Renal pelvis (tissue), 12 donors: ENCODE results near the gene KCNA1. TPM values are rescaled to one million over a fixed set of nuclear protein-coding genes. Genes with fewer than 3 reads are reported as not detected.
"Not testable (repeated sequence)": the region's sequence is repeated elsewhere in the genome, so short reads cannot be mapped to it uniquely, and the experiment has no call there.

Experiments used
- DNase-seq: peaks from one replicate; pipeline ENCODE4 v3.0.0-alpha.2; 2013
- long read RNA-seq, 16 experiments: transcript quantifications; one replicate each; lab custom pipeline, GENCODE V29; 2026
- polyA plus RNA-seq, 3 donors: library from polyadenylated mRNA; unstranded; fragments of 120-200 nt; gene quantifications; one replicate each; pipeline ENCODE4 v1.2.1, GENCODE V29; 2013; ENCODE audit not compliant: insufficient read length in 3 of 3

Gene KCNA1
- under 1 TPM; 0.14 to 0.31 (median 0.16) TPM for polyA plus RNA-seq
- long read RNA-seq, donor 1: 0 reads
- long read RNA-seq, donor 2: 0 reads
- long read RNA-seq, donor 3: 0 reads
- long read RNA-seq, donor 4: 0 reads
- long read RNA-seq, donor 5: 0 reads
- long read RNA-seq, donor 6: 0 reads
- long read RNA-seq, donor 7: 0 reads
- long read RNA-seq, donor 8: 0 reads
- long read RNA-seq, donor 9: 0 reads
- long read RNA-seq, donor 10: 0 reads
- long read RNA-seq, donor 11: 0 reads
- long read RNA-seq, donor 12: 0 reads
- long read RNA-seq, donor 13: 0 reads
- long read RNA-seq, donor 14: 0 reads
- long read RNA-seq, donor 15: 0 reads
- long read RNA-seq, donor 16: 0 reads

GRCh38 chr12:4909734-4910501 is at the start of gene KCNA1:
TSS of gene KCNA1 (plus strand) at chr12:4909905. CDS start at chr12:4911379, 1,474 bp downstream.
- DNase-seq: peak; percentile 15

DNA sequence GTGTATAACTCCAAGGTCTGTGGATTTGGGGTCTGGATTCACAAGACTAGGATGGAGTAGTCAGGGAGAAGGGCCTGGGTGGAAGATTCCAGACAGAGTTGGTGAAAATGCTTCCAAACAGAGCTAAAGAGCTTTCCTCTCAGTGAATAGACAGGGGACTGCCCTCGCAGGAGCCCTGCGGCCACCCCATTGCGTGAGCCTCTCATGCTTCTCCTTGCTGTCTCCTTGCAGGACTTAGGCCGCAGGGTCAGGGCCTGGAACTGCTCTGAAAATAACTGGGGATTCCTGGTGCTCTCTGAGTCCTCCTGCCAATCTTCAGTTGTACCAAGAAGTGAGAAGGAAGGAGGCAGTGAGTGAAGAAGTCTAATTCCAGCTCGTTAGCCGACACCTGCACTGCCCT is 49.0 kb upstream of the KCNA1 start:
- DNase-seq: no peak

GRCh38 chr12:4862809-4863208 is 46.9 kb upstream of the KCNA1 start:
- DNase-seq: no peak

DNA sequence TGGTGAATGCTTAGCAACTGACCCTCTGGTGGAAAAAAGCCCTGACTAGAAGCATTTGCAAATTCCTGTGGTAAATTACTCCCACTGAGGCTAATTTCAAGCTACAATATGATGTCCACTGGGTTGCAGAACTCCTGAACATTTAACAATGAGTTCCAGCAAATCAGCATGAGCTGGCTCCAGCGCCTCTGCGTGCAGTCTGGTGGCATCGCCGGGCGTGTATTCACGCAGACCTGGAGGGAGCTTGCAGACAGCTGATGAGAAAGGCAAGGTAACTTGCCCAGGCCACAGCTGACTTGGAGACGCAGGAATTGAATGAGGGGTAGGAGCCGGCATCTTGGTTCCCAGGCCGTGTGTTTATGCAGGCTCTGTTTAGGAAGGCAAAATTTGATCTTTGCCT is 45.1 kb upstream of the KCNA1 start:
- DNase-seq: no peak

DNA sequence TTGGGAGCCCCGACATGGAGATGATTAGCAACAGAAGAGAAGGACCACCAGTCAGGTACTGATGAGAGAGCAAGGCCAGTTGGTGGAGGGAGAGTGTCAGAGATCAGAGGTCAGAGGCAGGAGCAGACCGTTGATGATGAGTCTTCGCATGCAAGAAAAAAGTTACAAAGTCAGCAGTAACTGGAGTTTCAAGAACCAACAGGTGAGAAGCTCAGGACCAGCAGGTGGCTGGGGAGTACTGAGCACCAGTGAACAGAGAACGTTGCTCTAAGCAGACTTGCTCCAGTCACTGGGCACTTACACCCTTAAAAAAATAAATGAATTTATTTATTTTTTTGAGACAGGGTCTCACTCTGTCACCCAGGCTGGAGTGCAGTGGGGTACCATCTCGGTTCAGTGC is 44.5 kb upstream of the KCNA1 start:
- no peak for DNase-seq

DNA sequence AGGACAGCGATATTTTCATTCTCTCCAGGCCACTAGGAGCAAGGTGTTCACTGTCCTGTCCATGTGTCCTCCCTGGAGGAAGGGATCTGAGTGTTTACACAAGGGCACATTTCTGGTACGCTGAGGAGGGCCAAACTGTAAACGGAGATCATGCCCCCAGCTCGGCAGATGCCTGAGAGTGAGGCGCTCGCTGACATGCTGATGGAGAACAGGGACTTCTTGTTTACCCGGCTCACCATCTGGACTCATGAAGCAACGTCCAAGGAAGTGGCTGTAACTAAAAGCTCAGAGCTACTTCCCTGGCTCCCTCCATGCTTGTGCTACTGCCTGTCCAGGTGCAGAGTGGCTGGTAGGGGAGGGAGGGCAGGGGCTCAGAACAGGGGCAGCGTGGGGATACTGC is 43.4 kb upstream of the KCNA1 start:
- no peak for DNase-seq

DNA sequence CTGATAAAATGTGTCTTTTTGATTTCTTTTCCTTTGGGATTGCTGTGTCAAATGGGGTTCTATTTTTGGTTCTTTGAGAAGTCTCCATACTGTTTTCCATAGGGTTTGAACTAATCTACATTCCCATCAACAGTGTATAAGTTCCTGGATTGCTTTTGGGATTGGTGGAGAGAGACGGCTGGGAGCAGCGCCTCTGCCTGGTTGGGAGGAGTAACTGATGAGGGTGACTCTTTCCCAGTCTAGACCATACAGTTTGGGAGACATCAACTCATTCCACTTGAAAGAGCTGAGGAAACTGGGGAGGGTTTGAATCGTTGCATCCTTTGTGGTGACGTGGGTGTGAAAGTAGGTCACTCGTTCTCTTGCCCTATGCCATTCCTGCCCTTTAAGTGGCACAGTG is 42.3 kb upstream of the KCNA1 start:
- no peak for DNase-seq

DNA sequence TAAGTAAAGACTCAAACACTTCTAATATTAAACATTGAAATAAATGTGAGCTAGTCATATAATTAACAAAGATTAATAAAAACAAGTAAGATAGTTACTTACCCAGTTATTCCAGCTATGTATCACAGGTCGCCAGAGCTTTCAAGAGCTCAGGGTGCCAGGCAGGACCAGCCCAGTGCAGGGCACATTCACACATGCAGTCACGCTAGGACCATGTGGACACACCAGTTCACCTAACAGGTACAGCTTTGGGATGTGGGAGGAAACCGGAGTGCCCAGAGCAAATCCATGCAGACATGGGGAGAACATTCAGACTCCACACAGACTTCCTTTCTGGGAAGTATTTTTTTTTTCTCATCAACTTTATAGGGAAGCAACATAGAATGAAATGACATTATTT is 39.3 kb upstream of the KCNA1 start:
- DNase-seq: no peak

GRCh38 chr12:4871514-4871913 is 38.2 kb upstream of the KCNA1 start:
- DNase-seq: no peak

GRCh38 chr12:4873947-4874346 is 35.8 kb upstream of the KCNA1 start:
- DNase-seq: no peak

DNA sequence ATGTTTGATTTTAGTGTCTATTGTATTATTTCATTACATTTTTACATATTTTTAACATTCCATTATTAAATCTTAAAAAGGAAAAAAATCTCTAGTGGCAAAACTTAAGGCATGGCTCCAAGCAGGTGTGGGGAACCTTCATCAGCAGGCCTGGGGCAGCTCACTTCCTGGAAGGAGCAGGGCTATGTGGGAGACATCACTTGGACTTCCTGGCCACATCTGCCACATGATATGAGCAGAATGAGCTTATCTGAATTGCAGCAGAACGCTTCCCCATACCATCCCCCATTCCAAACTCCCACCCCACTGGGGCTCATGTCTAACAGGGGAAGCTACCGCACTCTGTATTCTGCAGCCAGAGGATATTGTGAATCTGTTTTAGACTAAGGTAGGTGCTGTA is 35.0 kb upstream of the KCNA1 start:
- DNase-seq: no peak

DNA sequence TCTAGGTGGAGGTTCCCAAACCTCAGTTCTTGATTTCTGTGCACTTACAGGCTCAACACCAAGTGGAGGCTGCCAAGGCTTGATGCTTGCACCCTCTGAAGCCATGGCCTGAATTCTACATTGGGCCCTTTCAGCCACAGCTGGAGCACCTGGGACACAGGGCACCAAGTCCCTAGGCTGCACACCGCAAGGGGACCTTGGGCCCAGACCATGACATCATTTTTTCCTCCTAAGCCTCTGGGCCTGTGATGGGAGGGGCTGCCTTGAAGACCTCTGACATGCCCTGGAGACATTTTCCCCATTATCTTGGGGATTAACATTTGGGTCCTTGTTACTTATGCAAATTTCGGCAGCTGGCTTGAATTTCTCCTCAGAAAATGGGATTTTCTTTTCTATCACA is 30.2 kb upstream of the KCNA1 start:
- DNase-seq: not testable (repeated sequence)

DNA sequence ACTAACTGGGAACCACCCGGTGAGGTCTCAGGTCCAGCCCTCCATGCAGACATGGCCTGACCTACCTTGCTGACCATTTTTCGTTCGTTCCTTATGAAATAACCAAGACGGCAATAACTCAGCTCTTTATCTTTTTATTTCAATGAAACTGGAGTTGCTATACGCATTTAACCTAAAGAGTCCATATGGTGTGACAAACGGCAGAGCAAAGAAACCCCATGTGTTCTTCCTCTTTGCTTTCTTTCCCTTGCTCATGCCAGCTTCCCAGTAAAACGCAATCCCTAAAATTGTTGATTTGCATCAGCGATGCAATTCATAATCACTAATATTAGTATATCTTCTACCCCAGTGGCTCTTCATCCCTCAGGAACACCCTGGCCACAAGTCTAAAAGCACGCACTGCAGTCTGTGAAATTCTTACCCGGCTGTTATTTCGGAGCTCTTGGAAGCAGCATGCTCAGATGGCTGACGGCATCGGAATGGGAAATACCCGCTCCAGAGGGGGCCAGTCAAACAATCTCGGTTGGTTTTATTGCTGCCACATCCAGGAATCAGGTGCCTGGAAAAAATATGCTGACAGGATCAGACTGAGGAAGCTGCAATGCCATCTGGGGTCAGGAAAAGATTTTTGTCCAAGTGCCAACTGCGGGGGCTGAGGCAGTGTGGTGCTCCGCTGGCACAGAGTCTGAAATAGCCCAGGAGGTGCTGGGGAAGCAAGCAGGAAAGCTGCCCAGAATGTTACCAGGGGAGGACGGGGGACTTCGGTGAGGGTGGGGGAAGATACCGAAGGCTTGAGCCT is 28.2 kb upstream of the KCNA1 start:
- no peak for DNase-seq

DNA sequence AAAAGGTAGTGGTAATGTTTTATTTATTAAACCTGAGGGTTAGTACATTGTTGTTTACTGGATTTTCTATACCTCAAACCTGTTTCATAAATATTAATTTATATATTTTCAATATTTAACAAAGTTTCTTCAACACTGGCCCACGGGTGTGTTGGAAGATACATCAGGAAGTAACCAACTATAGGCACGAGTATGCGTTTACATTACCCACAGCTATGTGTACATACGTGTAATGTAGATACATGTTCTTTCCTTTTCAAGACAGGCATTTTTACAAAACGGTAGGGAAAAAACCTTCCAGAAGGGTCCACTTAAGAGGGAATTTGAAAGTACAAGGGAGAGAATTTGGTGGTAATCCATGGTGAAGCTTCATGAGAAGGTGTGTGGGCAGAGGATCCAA is 17.8 kb upstream of the KCNA1 start:
- no peak for DNase-seq

DNA sequence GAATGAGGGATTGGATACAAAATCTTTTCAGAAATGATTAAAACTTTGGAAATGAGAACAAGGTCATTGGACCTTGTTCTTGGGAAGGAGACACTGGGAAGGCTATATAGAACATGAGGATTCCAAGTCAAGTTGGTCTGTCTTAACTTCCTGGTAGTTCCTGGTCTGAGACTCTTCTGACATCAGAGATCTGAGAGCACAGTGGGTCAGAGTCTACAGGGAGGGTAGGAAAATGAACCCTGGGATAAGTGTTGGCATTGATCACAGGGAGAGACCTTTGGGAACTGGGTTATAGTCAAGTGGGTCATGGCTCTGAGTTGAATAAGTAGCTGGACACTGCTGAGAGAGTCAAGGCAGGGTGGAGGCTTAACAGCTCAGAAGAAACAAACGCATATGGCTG is 17.3 kb upstream of the KCNA1 start:
- DNase-seq: no peak

DNA sequence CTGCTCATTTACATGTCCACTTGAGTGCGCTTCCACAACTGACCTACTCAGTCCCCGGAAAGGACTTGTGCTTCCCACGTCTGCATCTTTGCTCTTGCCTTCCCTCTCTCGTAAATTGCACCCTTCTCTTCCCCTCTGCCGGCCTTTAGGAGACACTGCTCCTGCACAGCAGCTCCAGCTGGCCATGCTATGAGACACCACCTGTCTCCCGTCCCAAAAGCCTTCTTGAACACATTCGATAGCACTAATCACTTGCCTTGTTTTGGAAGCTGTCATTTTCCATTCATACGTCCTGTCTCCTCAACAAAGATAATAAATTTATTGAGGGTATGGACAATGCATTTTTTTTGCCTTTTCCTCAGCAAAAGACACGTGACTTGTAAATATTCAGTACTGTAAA is 15.7 kb upstream of the KCNA1 start:
- DNase-seq: no peak

DNA sequence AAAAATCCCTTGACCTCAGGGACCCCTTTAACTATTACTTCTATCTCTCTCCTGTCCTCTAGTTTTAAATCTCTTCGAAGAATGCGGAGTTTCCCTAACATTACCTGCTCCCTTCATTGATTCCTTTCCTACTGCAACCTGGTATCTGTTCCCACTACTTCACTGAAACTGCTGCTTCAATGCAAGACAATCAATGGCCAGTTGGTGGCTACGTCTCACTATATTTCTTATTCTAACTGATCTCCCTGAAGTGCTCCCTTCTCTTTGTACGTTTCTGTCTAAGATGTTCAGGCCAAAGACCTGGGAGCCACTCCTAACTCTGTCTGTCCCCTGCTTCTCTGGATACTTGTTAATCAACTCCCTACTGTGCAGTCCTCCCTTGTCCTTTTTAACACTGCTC is 10.3 kb upstream of the KCNA1 start:
- DNase-seq: no peak

- DNase-seq: no peak
Measured at GRCh38 chr12:4900327-4900726, 9.4 kb upstream of the KCNA1 start.

- no peak for DNase-seq
Measured at GRCh38 chr12:4905316-4905715, 4.4 kb upstream of the KCNA1 start.

GRCh38 chr12:4908684-4909409 is 858 bp upstream of the KCNA1 start:
- DNase-seq: peak; percentile 12

DNA sequence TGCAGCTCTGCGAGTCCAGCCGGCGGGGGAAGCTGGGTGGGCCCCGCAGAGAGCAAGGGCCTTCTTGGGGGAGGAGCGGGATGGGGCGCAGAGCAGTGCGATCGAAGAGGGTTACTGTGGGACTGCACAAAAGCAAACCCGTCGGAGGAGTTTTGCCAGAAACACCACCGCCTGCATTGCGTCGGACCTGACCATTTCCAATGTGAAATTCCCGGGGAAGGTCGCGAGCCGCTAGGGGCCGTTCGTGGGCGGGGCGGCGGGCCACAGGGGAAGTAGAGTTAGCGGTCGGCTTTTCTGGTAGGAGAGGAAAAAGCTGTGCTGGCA is 333 bp upstream of the KCNA1 start:
- peak; percentile 4 for DNase-seq
